GM19351 (cell line): ENCODE data around the gene C2orf15.
"Not testable (repeated sequence)": the region's sequence is repeated elsewhere in the genome, so short reads cannot be mapped to it uniquely, and the experiment has no call there.

ENCODE experiments used
- ATAC-seq: cut with Tn5 transposase; IDR thresholded peaks from one replicate; pipeline ENCODE4 v1.9.1; 2021; ENCODE audit warnings: mild to moderate bottlenecking, moderate library complexity; ENCODE audit not compliant: unreplicated experiment

The C2orf15 gene

DNA sequence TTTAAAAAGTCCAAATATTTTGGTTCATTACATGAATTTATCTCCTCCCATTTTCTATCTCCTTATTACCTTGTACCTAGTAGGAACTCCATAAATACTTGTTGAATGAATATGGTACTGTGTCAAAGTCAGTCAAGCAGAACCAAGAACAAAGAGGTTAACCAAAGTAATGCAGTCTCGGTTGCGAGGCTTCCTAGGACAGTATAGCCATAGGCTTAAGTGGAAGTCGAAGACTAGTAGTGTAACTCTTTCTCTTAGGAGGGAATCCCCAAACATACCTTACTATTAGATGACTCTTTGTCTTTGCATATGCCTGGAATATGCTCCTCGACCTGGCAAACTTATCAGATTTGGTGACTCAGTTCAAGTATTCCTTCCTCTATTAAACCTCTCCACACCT, 18.1 kb downstream of the C2orf15 start:
- ATAC-seq: no peak

DNA sequence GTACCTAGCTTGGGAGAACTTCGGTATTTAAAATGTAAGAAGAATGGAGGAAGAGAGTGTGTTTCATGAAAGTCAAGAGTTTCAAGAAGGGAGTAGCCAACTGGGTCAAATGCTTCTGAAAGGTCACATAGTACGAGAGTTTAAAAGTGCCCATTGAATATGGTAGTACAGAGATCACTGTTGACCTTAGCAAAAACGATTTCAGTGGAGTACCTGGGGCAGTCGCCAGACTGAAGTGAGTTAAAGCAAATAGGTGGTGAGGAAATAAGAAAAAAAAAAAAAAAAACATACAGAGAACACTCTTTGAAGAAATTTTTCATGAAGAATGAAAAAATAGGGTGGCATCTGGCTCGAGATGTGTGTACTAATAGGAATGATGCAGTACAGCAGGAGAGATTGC, 24.7 kb downstream of the C2orf15 start:
- no peak for ATAC-seq

GRCh38 chr2:99169534-99169933, 28.0 kb downstream of the C2orf15 start:
- no peak for ATAC-seq

GRCh38 chr2:99171377-99172140, 30.1 kb downstream of the C2orf15 start:
- no peak for ATAC-seq

DNA sequence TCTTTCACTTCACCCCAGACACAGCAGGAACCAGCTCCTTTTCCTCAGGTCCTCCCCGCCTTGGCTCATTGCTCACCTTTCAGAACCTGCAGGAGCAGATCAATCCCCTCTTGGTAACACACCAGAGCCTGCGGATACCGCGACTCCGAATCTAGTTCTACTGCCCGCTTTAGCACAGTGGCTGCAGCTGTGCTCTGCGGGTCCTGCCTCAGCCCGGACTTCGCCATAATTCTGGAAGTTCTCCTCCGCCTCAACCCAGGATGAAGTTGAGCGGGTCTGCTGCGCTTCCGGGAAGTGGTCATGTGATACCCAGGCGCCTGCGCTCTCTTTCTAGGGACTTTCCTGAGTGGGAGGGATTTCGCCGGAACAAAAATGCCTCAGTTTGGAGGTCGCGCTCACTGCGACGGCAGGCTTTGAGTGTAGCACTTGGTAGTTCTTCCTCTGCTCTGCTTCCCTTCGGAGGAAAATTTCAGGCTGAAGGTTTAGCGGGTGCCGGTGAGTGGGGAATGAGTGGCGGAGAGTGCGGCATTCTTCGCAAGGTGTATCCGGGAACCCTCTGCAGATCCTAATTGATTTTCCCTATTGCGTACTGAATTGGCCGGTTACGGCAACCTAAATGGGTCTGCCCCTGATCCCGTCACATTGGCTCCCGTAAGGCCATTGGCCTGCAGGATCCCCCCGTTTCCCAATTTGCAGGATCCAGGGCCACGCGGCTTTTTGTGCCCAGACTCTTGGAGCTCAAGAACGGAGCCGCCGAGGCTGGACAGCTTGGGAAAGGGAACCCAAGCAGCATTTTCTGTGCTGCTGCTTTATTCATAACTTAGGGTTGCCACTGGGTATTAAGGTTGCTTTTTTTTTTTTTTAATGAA, 39.5 kb downstream of the C2orf15 start, which contains the start of the genes MITD1 and MRPL30:
TSS of gene MITD1 (minus strand) at position 304 of the 869 bp plus-strand sequence. CDS start at position 227, 77 bp downstream.
TSS of gene MRPL30 (plus strand) at position 430 of the 869 bp plus-strand sequence. CDS start 5,020 bp downstream, outside the sequence.
- ATAC-seq: peak; percentile 93

DNA sequence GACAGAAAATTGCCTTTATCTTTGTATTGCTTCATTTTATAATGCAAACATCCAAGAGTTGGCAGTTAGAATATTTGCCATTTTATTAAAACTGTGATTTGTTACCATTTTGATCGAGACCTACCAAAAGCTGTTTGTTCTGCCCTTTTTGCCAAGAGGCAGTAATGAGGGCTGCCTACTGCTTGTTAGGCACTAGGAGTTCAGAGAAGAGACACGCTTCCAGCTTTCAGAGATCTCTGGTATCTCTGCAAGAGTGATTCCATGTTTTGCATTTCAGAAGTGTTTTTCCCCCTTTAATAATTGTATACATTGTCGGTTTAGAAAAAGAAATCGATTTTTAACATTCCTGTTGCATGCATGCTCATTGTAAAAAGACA, 40.1 kb downstream of the C2orf15 start:
- no peak for ATAC-seq

DNA sequence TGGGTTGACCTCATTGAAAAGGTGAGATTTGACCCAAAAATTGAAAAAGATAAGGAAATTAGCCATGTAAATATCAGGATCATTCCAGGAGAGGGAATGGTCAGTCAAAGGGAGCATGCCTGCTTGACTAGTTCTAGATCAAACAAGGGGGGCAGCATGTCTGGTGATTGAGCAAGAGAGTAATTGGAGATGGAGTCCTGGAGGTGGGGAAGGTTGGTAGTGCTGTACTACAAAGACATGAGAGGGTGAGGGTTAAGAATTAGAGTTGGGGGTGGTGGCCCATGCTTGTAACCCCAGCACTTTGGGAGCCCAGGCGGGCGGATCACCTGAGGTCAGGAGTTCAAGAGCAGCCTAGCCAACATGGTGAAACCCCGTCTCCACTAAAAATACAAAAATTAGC, 41.5 kb downstream of the C2orf15 start:
- no peak for ATAC-seq

- ATAC-seq: no peak
Observed at GRCh38 chr2:99184811-99185210, 43.3 kb downstream of the C2orf15 start.

GRCh38 chr2:99187011-99187410, 45.5 kb downstream of the C2orf15 start:
- ATAC-seq: no peak

GRCh38 chr2:99188357-99188756, 46.9 kb downstream of the C2orf15 start:
- ATAC-seq: no peak

GRCh38 chr2:99190548-99190947, 49.0 kb downstream of the C2orf15 start:
- no peak for ATAC-seq

- not testable (repeated sequence) for ATAC-seq
Observed at GRCh38 chr2:99192364-99192763, 50.9 kb downstream of the C2orf15 start.

GRCh38 chr2:99198103-99198841, 56.8 kb downstream of the C2orf15 start:
- no peak for ATAC-seq

DNA sequence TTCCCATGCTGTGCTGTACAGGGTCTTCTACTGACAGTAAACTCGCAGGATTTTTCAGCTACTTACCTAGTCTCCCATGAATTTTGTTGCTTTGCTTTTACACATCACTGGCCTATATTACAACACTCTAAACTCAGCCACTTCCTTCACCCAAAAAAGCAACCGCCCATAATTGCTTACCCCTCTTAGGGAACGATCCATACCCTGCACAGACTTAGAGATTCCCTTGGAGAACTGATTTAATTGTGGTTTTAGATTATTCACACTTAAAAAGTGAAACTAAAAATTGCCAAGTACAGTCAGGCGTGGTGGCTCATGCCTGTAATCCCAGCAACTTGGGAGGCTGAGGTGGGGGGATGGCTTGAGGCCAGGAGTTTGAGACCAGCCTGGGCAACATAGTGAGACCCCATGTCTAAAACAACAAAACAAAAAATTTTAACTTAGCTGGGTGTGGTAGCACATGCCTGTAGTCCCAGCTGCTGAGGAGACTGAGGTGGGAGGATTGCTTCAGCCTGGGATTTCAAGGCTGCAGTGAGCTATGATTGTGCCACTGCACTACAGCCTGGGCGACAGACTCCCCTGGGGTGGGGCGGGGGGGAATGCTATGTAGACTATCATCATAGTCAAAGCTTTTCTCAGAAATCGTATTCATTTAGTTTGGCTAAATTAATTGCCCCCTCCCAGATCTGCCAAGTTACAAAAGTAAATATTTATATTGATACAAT, 58.7 kb downstream of the C2orf15 start:
- no peak for ATAC-seq
